HG03103 (cell line): ENCODE results near the gene KCNIP3.
"Not testable (repeated sequence)": the region's sequence is repeated elsewhere in the genome, so short reads cannot be mapped to it uniquely, and the experiment has no call there.

Experiments
- ATAC-seq: cut with Tn5 transposase; IDR thresholded peaks from one replicate; pipeline ENCODE4 v1.9.1; 2021; ENCODE audit warnings: low read depth; ENCODE audit not compliant: unreplicated experiment

The KCNIP3 gene

GRCh38 chr2:95296880-95297487, at the start of gene KCNIP3:
TSS of gene KCNIP3 (plus strand) at chr2:95297347. CDS start at chr2:95297439, 92 bp downstream.
- no peak for ATAC-seq

GRCh38 chr2:95258271-95258670, 38.9 kb upstream of the KCNIP3 start:
- no peak for ATAC-seq

GRCh38 chr2:95260028-95261023, 36.8 kb upstream of the KCNIP3 start:
- no peak for ATAC-seq

- ATAC-seq: no peak
These were observed 35.5 kb upstream of the KCNIP3 start for GRCh38 chr2:95261602-95262001.

- ATAC-seq: no peak
These were observed 34.1 kb upstream of the KCNIP3 start for GRCh38 chr2:95262896-95263542.

GRCh38 chr2:95264624-95265023, 32.5 kb upstream of the KCNIP3 start:
- ATAC-seq: no peak

- no peak for ATAC-seq
These were observed 32.0 kb upstream of the KCNIP3 start for GRCh38 chr2:95265182-95265581.

- no peak for ATAC-seq
These were observed 30.2 kb upstream of the KCNIP3 start for GRCh38 chr2:95266781-95267430.

- ATAC-seq: no peak
These were observed 29.5 kb upstream of the KCNIP3 start for GRCh38 chr2:95267458-95268210.

- ATAC-seq: no peak
These were observed 28.7 kb upstream of the KCNIP3 start for GRCh38 chr2:95268211-95269035.

- ATAC-seq: no peak
These were observed 28.0 kb upstream of the KCNIP3 start for GRCh38 chr2:95269036-95269680.

GRCh38 chr2:95269745-95270144, 27.4 kb upstream of the KCNIP3 start:
- ATAC-seq: not testable (repeated sequence)

- no peak for ATAC-seq
These were observed 26.5 kb upstream of the KCNIP3 start for GRCh38 chr2:95270541-95271081.

- no peak for ATAC-seq
These were observed 25.7 kb upstream of the KCNIP3 start for GRCh38 chr2:95271381-95271971.

GRCh38 chr2:95272299-95272751, 24.8 kb upstream of the KCNIP3 start:
- no peak for ATAC-seq

- no peak for ATAC-seq
These were observed 24.4 kb upstream of the KCNIP3 start for GRCh38 chr2:95272781-95273180.

- no peak for ATAC-seq
These were observed 23.4 kb upstream of the KCNIP3 start for GRCh38 chr2:95273566-95274290.
